ENCODE measurements around the gene AMN1.
"Not testable (repeated sequence)": the region's sequence is repeated elsewhere in the genome, so short reads cannot be mapped to it uniquely, and the experiment has no call there.

Gene AMN1

GRCh38 chr12:31728917-31729640, at the start of gene AMN1:
Gene AMN1 (minus strand): TSS chr12:31729021. CDS start chr12:31729008, 13 bp downstream.
- Mint-ChIP-seq H3K9me3 (peaks cover 4% of the 10 kb centered on the region), H3K4me1 (peaks cover 55% of the 10 kb centered on the region), H3K27ac (ENCODE audit: low read depth) (peak within 1 kb of the TSS; percentile 97), H3K4me3 (peak within 1 kb of the TSS; percentile 98), H3K36me3 (ENCODE audit: insufficient read depth) (peaks cover 18% of the 10 kb centered on the region), H3K27me3 (no peaks in the 10 kb centered on the region)
- ATAC-seq (replicated peaks; ENCODE audit: extremely low read depth, poor library complexity, severe bottlenecking) (peak; percentile 97), DNase-seq (ENCODE audit: low spot score in 2 of 2) (peak; percentile 98 to 99)

GRCh38 chr12:31773867-31774266, 45.0 kb upstream of the AMN1 start:
- Mint-ChIP-seq H3K4me1 (peaks cover 7% of the 10 kb centered on the region), H3K9me3 (no peaks in the 10 kb centered on the region), H3K27me3 (no peaks in the 10 kb centered on the region), H3K4me3 (no peak overlapping the region), H3K27ac (ENCODE audit: low read depth) (peak overlapping the region; percentile 53), H3K36me3 (ENCODE audit: insufficient read depth) (no peaks in the 10 kb centered on the region)
- ATAC-seq (replicated peaks; ENCODE audit: extremely low read depth, poor library complexity, severe bottlenecking), result no peak
- DNase-seq (ENCODE audit: low spot score in 2 of 2), result no peak

DNA sequence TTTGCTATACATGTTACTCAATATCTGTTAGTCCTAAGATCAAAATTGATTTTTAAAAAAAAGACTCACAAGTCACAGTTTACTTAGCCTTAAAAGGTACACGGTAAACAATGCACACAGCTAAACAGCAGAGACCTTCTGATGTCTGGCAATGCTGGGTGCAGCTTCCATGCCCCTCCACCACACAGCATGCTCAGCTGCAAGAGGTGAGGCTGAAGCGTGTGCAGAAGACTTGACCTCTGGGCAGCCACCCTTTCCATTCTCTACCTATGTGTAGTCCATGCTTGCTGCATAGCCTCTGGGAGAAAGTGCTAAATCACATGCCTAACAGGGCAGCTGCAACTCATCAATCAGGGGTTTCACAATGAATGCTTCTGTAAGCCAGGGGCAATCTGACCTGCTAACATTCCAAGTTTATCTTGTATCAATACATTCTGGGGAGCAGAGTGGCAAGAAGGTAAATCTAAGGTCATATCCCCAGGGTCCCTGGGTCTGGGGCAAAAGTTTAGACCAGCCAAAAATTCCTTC, 44.5 kb upstream of the AMN1 start:
- H3K4me3 Mint-ChIP-seq, result no peak overlapping the region
- ATAC-seq (replicated peaks; ENCODE audit: extremely low read depth, poor library complexity, severe bottlenecking) (no peak), DNase-seq (ENCODE audit: low spot score in 2 of 2) (no peak)
- H3K36me3 Mint-ChIP-seq (ENCODE audit: insufficient read depth), result no peaks in the 10 kb centered on the region
- no peaks in the 10 kb centered on the region for H3K27me3 Mint-ChIP-seq
- no peaks in the 10 kb centered on the region for H3K9me3 Mint-ChIP-seq
- H3K4me1 Mint-ChIP-seq, result peaks cover 7% of the 10 kb centered on the region
- H3K27ac Mint-ChIP-seq (ENCODE audit: low read depth), result peak overlapping the region; percentile 53

- H3K27me3 Mint-ChIP-seq, result no peaks in the 10 kb centered on the region
- no peaks in the 10 kb centered on the region for H3K9me3 Mint-ChIP-seq
- no peaks in the 10 kb centered on the region for H3K36me3 Mint-ChIP-seq (ENCODE audit: insufficient read depth)
- ATAC-seq (replicated peaks; ENCODE audit: extremely low read depth, poor library complexity, severe bottlenecking), result no peak
- DNase-seq (ENCODE audit: low spot score in 2 of 2), result no peak
- H3K27ac Mint-ChIP-seq (ENCODE audit: low read depth), result no peak overlapping the region
- peaks cover 11% of the 10 kb centered on the region for H3K4me1 Mint-ChIP-seq
- no peak overlapping the region for H3K4me3 Mint-ChIP-seq
Measured at GRCh38 chr12:31772685-31773222, 43.9 kb upstream of the AMN1 start.

- Mint-ChIP-seq H3K27ac (ENCODE audit: low read depth) (no peak overlapping the region), H3K27me3 (no peaks in the 10 kb centered on the region), H3K4me1 (peaks cover 14% of the 10 kb centered on the region), H3K36me3 (ENCODE audit: insufficient read depth) (no peaks in the 10 kb centered on the region), H3K9me3 (no peaks in the 10 kb centered on the region), H3K4me3 (no peak overlapping the region)
- ATAC-seq (replicated peaks; ENCODE audit: extremely low read depth, poor library complexity, severe bottlenecking) (no peak), DNase-seq (ENCODE audit: low spot score in 2 of 2) (no peak)
Measured at GRCh38 chr12:31772186-31772585, 43.4 kb upstream of the AMN1 start.

- Mint-ChIP-seq H3K4me1 (peaks cover 18% of the 10 kb centered on the region), H3K27ac (ENCODE audit: low read depth) (peak overlapping the region; percentile 59)
Measured at GRCh38 chr12:31768046-31768445, 39.2 kb upstream of the AMN1 start.

DNA sequence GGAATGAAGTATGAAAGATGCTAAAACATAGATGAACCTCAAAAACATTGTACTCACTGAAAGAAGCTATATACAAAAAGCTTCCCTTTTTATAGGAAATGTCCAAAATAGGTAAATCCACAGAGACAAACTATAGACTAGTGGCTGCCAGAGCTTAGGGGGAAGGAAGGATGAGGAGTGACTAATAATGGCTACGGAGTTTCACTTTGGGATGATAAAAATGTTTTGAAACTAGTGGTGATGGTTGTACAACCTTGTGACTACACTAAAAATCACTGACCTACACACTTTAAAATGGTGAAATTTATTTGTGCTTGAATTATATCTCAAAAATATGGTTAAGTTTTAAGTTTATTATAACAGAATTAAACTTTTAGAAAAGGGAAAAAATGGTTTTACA, 37.1 kb upstream of the AMN1 start:
- H3K4me1 Mint-ChIP-seq, result peaks cover 13% of the 10 kb centered on the region

More at GRCh38 chr12:31768046-31768445, 39.2 kb upstream of the AMN1 start:
- H3K4me3 Mint-ChIP-seq, result no peak overlapping the region
- no peaks in the 10 kb centered on the region for H3K27me3 Mint-ChIP-seq
- no peak for ATAC-seq (replicated peaks; ENCODE audit: extremely low read depth, poor library complexity, severe bottlenecking)
- H3K9me3 Mint-ChIP-seq, result no peaks in the 10 kb centered on the region
- no peaks in the 10 kb centered on the region for H3K36me3 Mint-ChIP-seq (ENCODE audit: insufficient read depth)
- DNase-seq (ENCODE audit: low spot score in 2 of 2), result no peak

GRCh38 chr12:31759632-31760459, 31.0 kb upstream of the AMN1 start:
- Mint-ChIP-seq H3K27ac (ENCODE audit: low read depth) (no peak overlapping the region), H3K4me3 (no peak overlapping the region), H3K4me1 (peaks cover 5% of the 10 kb centered on the region), H3K36me3 (ENCODE audit: insufficient read depth) (no peaks in the 10 kb centered on the region), H3K27me3 (no peaks in the 10 kb centered on the region), H3K9me3 (no peaks in the 10 kb centered on the region)
- ATAC-seq (replicated peaks; ENCODE audit: extremely low read depth, poor library complexity, severe bottlenecking) (no peak), DNase-seq (ENCODE audit: low spot score in 2 of 2) (no peak)

More for the DNA sequence above, 37.1 kb upstream of the AMN1 start:
- Mint-ChIP-seq H3K9me3 (no peaks in the 10 kb centered on the region), H3K36me3 (ENCODE audit: insufficient read depth) (no peaks in the 10 kb centered on the region), H3K4me3 (no peak overlapping the region), H3K27me3 (no peaks in the 10 kb centered on the region), H3K27ac (ENCODE audit: low read depth) (no peak overlapping the region)
- DNase-seq (ENCODE audit: low spot score in 2 of 2), result no peak
- no peak for ATAC-seq (replicated peaks; ENCODE audit: extremely low read depth, poor library complexity, severe bottlenecking)

- H3K27ac Mint-ChIP-seq (ENCODE audit: low read depth), result peak overlapping the region; percentile 5
- not testable (repeated sequence) for H3K4me3 Mint-ChIP-seq; H3K9me3 Mint-ChIP-seq; H3K4me1 Mint-ChIP-seq; H3K36me3 Mint-ChIP-seq (ENCODE audit: insufficient read depth); ATAC-seq (replicated peaks; ENCODE audit: extremely low read depth, poor library complexity, severe bottlenecking); DNase-seq (ENCODE audit: low spot score in 2 of 2); H3K27me3 Mint-ChIP-seq
Measured at GRCh38 chr12:31758297-31758696, 29.5 kb upstream of the AMN1 start.

GRCh38 chr12:31756977-31757420, 28.2 kb upstream of the AMN1 start:
- ATAC-seq (replicated peaks; ENCODE audit: extremely low read depth, poor library complexity, severe bottlenecking), result no peak
- peaks cover 2% of the 10 kb centered on the region for H3K4me1 Mint-ChIP-seq

GRCh38 chr12:31752450-31752849, 23.6 kb upstream of the AMN1 start:
- no peaks in the 10 kb centered on the region for H3K27me3 Mint-ChIP-seq
- no peaks in the 10 kb centered on the region for H3K9me3 Mint-ChIP-seq
- DNase-seq (ENCODE audit: low spot score in 2 of 2), result no peak
- no peak overlapping the region for H3K27ac Mint-ChIP-seq (ENCODE audit: low read depth)
- H3K4me3 Mint-ChIP-seq, result no peak overlapping the region
- peaks cover 2% of the 10 kb centered on the region for H3K36me3 Mint-ChIP-seq (ENCODE audit: insufficient read depth)
- ATAC-seq (replicated peaks; ENCODE audit: extremely low read depth, poor library complexity, severe bottlenecking), result no peak
- peaks cover 24% of the 10 kb centered on the region for H3K4me1 Mint-ChIP-seq

More at GRCh38 chr12:31756977-31757420, 28.2 kb upstream of the AMN1 start:
- H3K4me3 Mint-ChIP-seq, result no peak overlapping the region
- H3K36me3 Mint-ChIP-seq (ENCODE audit: insufficient read depth), result no peaks in the 10 kb centered on the region
- DNase-seq (ENCODE audit: low spot score in 2 of 2), result no peak
- no peak overlapping the region for H3K27ac Mint-ChIP-seq (ENCODE audit: low read depth)
- H3K9me3 Mint-ChIP-seq, result no peaks in the 10 kb centered on the region
- H3K27me3 Mint-ChIP-seq, result no peaks in the 10 kb centered on the region

DNA sequence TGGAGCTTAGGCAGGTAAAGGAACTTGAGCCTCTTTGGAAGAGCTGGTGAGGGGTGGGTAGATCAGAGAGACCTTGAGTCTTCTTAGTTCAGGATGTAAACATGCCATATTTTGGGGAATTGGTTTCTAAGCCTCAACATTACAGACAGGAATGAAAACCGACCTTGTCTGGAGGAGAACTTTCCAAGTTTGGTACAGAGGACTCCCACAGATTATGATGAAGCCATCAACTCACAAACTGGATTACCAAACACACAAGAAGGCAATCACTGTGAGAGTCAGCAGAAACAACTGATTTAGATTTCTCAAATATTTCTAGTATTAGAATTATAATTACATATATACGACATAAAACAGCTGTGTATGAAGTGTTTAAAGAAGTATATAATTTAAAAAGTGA, 22.3 kb upstream of the AMN1 start:
- H3K27me3 Mint-ChIP-seq, result no peaks in the 10 kb centered on the region
- peaks cover 32% of the 10 kb centered on the region for H3K4me1 Mint-ChIP-seq
- H3K36me3 Mint-ChIP-seq (ENCODE audit: insufficient read depth), result peaks cover 2% of the 10 kb centered on the region
- no peak overlapping the region for H3K27ac Mint-ChIP-seq (ENCODE audit: low read depth)
- ATAC-seq (replicated peaks; ENCODE audit: extremely low read depth, poor library complexity, severe bottlenecking) (no peak), DNase-seq (ENCODE audit: low spot score in 2 of 2) (no peak)
- no peaks in the 10 kb centered on the region for H3K9me3 Mint-ChIP-seq
- H3K4me3 Mint-ChIP-seq, result no peak overlapping the region

All from central memory CD8-positive, alpha-beta T cell (primary cell).